Calu3 (cell line): Measurements from ENCODE around the gene CTTNBP2. TPM values are rescaled to one million over a fixed set of nuclear protein-coding genes. Genes with fewer than 3 reads are reported as not detected.

Source experiments
- BruUV-seq: library from RNA; stranded (reverse); fragments of 400-500 nt; replicated peaks from 2 replicates; lab custom pipeline; 2021; lab: Mats Ljungman, UMichigan
- CTCF ChIA-PET: fragments of 300-600 bp; sonication (Branson Sonifier 250); formaldehyde crosslinking; loops from one replicate; lab custom pipeline; 2022; ENCODE audit warnings: antibody characterized with exemption; lab: Charles Lee
- DNase-seq: peaks from one replicate; pipeline ENCODE4 v3.0.0; 2022
- H3K27ac Mint-ChIP-seq: one replicate; pipeline ENCODE4 v1.8.0; 2022; ENCODE audit warnings: mixed read lengths; ENCODE audit not compliant: unreplicated experiment
- H3K27me3 Mint-ChIP-seq: one replicate; pipeline ENCODE4 v1.8.0; 2022; ENCODE audit warnings: mixed read lengths; ENCODE audit not compliant: unreplicated experiment
- H3K36me3 Mint-ChIP-seq: one replicate; pipeline ENCODE4 v1.8.0; 2022; ENCODE audit warnings: mild to moderate bottlenecking, moderate library complexity, mixed read lengths; ENCODE audit not compliant: insufficient read depth, unreplicated experiment
- H3K4me1 Mint-ChIP-seq: one replicate; pipeline ENCODE4 v1.8.0; 2022; ENCODE audit warnings: mild to moderate bottlenecking, low read depth, mixed read lengths; ENCODE audit not compliant: unreplicated experiment
- H3K4me3 Mint-ChIP-seq: one replicate; pipeline ENCODE4 v1.8.0; 2022; ENCODE audit warnings: mild to moderate bottlenecking, low read depth, moderate library complexity, mixed read lengths; ENCODE audit not compliant: unreplicated experiment
- H3K9me3 Mint-ChIP-seq: one replicate; pipeline ENCODE4 v1.8.0; 2022; ENCODE audit warnings: low read depth, mixed read lengths; ENCODE audit not compliant: unreplicated experiment
- CTCF ChIP-seq: fragments of 200-600 bp; IDR thresholded peaks from one replicate; pipeline ENCODE4 v1.8.0; 2022; ENCODE audit warnings: antibody characterized with exemption; ENCODE audit not compliant: unreplicated experiment
- intact Hi-C: fragments of 100-400 bp; cut with micrococcal nuclease; formaldehyde crosslinking; loops from one replicate; pipeline ENCODE4 v1.10.0; 2022; ENCODE audit not compliant: unreplicated experiment
- total RNA-seq: library from RNA; stranded (reverse); gene quantifications from 2 replicates; pipeline ENCODE4 v1.2.3, GENCODE V29; 2022

CTTNBP2 gene
- total RNA-seq, 1 experiment from 2014 or later = 2.3 TPM

GRCh38 chr7:117784315-117784714, 88.9 kb downstream of the CTTNBP2 start:
- no peaks in the 10 kb centered on the region for H3K9me3 Mint-ChIP-seq

GRCh38 chr7:117782761-117783160, 90.5 kb downstream of the CTTNBP2 start:
- intact Hi-C loops = loop anchor here (10.0 kb wide), 1 partner anchor 1312 kb away; no protein-coding TSS in a partner anchor
- Mint-ChIP-seq H3K4me1 (peaks cover 3% of the 10 kb centered on the region), H3K27me3 (no peaks in the 10 kb centered on the region), H3K4me3 (no peak overlapping the region), H3K9me3 (no peaks in the 10 kb centered on the region), H3K27ac (no peak overlapping the region), H3K36me3 (no peaks in the 10 kb centered on the region)
- DNase-seq = no peak
- BruUV-seq = no TSS peak
- no peak for TF ChIP-seq CTCF
- CTCF ChIA-PET = interaction anchor here (0.9 kb wide), 1 partner anchor 9 kb away, joined by 3 read pairs; no protein-coding TSS in a partner anchor

More at GRCh38 chr7:117784315-117784714, 88.9 kb downstream of the CTTNBP2 start:
- Mint-ChIP-seq H3K27me3 (no peaks in the 10 kb centered on the region), H3K4me1 (no peaks in the 10 kb centered on the region), H3K4me3 (no peak overlapping the region), H3K27ac (no peak overlapping the region), H3K36me3 (no peaks in the 10 kb centered on the region)
- DNase-seq = no peak
- no TSS peak for BruUV-seq
- intact Hi-C loops = loop anchor here (10.0 kb wide), 1 partner anchor 1310 kb away; no protein-coding TSS in a partner anchor
- CTCF ChIA-PET = no interaction called here
- no peak for TF ChIP-seq CTCF

- no peak overlapping the region for H3K4me3 Mint-ChIP-seq
Measured at GRCh38 chr7:117781707-117782106, 91.5 kb downstream of the CTTNBP2 start.

GRCh38 chr7:117780832-117781231, 92.4 kb downstream of the CTTNBP2 start:
- intact Hi-C loops = loop anchor here (10.0 kb wide), 1 partner anchor 1314 kb away; no protein-coding TSS in a partner anchor
- no peak overlapping the region for H3K4me3 Mint-ChIP-seq
- H3K27me3 Mint-ChIP-seq = no peaks in the 10 kb centered on the region
- no peak for TF ChIP-seq CTCF
- H3K9me3 Mint-ChIP-seq = no peaks in the 10 kb centered on the region
- H3K27ac Mint-ChIP-seq = no peak overlapping the region
- peaks cover 8% of the 10 kb centered on the region for H3K4me1 Mint-ChIP-seq
- CTCF ChIA-PET = no interaction called here
- H3K36me3 Mint-ChIP-seq = no peaks in the 10 kb centered on the region
- DNase-seq = no peak
- no TSS peak for BruUV-seq

More at GRCh38 chr7:117781707-117782106, 91.5 kb downstream of the CTTNBP2 start:
- TF ChIP-seq CTCF = no peak
- no TSS peak for BruUV-seq
- DNase-seq = no peak
- intact Hi-C loops = loop anchor here (10.0 kb wide), 1 partner anchor 1313 kb away; no protein-coding TSS in a partner anchor
- Mint-ChIP-seq H3K4me1 (peaks cover 8% of the 10 kb centered on the region), H3K27me3 (no peaks in the 10 kb centered on the region), H3K27ac (no peak overlapping the region), H3K36me3 (no peaks in the 10 kb centered on the region), H3K9me3 (no peaks in the 10 kb centered on the region)
- CTCF ChIA-PET = interaction anchor here (0.9 kb wide), 1 partner anchor 8 kb away, joined by 3 read pairs; no protein-coding TSS in a partner anchor
